Epithelial cell of esophagus (primary cell): ENCODE measurements around the gene RPS8.
"Not testable (repeated sequence)": the region's sequence is repeated elsewhere in the genome, so short reads cannot be mapped to it uniquely, and the experiment has no call there.

Experiments
- DNase-seq: peaks from one replicate; pipeline ENCODE4 v3.0.0; 2010; ENCODE audit warnings: low read depth
- H3K4me3 ChIP-seq: 2 replicates; pipeline ENCODE4 v1.5.1; 2011; ENCODE audit warnings: mild to moderate bottlenecking, low read length, control low read depth
- TF ChIP-seq, protein P1 (sequence below): IDR thresholded peaks from 2 replicates; pipeline ENCODE4 v1.5.1; 2011; ENCODE audit warnings: low read depth, mild to moderate bottlenecking, low read length, control low read depth, inconsistent platforms; ENCODE audit not compliant: insufficient read depth; ENCODE audit errors: missing control alignments

Gene RPS8

DNA sequence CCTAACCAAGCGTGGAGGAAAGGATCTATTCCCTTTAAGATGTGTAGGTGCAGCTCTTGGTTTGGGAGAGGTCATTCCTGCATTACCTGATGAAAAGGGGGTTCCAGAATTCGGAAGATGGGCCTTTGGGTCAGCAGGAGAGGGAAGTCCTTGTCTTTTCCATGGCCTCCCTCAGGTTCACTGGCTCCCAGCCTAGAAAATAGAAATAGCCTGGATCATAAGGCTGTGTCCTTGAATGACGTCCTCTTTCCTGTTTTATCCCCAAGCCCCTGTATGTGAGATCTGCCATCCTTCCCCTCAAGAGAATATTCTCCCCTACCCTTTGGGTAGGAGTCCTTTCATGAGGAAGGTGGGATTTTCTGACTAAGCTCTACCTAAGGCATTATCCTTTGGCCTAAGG lies 14.5 kb upstream of the RPS8 start:
- H3K4me3 ChIP-seq: no peak overlapping the region
- no peak for DNase-seq
- TF ChIP-seq, protein P1, sequence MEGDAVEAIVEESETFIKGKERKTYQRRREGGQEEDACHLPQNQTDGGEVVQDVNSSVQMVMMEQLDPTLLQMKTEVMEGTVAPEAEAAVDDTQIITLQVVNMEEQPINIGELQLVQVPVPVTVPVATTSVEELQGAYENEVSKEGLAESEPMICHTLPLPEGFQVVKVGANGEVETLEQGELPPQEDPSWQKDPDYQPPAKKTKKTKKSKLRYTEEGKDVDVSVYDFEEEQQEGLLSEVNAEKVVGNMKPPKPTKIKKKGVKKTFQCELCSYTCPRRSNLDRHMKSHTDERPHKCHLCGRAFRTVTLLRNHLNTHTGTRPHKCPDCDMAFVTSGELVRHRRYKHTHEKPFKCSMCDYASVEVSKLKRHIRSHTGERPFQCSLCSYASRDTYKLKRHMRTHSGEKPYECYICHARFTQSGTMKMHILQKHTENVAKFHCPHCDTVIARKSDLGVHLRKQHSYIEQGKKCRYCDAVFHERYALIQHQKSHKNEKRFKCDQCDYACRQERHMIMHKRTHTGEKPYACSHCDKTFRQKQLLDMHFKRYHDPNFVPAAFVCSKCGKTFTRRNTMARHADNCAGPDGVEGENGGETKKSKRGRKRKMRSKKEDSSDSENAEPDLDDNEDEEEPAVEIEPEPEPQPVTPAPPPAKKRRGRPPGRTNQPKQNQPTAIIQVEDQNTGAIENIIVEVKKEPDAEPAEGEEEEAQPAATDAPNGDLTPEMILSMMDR: no peak

DNA sequence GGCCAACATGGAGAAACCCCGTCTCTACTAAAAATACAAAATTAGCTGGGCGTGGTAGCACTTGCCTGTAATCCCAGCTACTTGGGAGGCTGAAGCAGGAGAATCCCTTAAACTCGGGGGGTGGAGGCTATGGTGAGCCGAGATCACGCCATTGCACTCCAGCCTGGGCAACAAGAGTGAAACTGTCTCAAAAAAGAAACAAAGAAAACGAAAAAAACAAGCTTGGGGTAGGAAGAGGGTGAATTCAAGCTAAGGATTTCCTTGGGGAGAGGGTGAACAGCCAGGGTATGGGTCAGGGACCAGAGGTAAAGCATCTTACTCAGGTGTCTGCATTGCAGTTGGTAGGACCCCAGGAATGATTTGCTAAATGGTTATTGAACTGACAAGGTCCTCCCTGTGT lies 8.9 kb upstream of the RPS8 start:
- not testable (repeated sequence) for H3K4me3 ChIP-seq, DNase-seq

DNA sequence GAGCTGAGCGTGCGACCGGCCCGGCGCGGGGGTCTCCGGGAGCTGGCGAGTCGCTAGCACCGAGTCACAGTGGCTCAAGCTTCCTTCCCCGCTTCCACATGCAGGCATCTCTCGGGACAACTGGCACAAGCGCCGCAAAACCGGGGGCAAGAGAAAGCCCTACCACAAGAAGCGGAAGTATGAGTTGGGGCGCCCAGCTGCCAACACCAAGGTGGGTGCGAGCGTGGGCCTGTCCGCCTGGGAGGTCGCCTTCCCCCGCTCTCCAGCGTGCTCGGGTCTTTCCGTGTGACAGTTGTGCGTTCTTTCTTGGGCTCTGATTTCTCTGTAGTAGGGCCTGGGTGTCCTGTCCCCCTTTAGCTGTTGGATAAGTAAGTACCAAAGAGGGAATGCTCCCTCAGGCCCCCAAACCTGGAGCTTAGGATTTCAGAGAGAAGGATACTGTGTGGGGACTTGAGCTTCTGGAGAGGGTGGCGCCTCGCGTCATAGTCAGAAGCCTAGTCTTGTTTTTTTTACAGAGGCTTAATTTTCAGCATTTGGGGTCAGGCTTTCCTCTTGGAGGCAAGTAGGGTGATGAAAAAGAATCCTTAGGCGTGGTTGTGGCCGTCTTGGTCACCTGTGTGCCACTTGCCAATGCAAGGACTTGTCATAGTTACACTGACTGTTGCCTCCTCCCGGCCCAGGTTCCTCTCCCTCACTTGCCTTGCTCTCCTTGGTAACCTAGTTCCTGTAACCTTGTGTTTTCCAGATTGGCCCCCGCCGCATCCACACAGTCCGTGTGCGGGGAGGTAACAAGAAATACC lies 790 bp downstream of the RPS8 start:
- TF ChIP-seq, protein P1: no peak
- DNase-seq: peak; percentile 30
- peak overlapping the region; percentile 98 for H3K4me3 ChIP-seq

DNA sequence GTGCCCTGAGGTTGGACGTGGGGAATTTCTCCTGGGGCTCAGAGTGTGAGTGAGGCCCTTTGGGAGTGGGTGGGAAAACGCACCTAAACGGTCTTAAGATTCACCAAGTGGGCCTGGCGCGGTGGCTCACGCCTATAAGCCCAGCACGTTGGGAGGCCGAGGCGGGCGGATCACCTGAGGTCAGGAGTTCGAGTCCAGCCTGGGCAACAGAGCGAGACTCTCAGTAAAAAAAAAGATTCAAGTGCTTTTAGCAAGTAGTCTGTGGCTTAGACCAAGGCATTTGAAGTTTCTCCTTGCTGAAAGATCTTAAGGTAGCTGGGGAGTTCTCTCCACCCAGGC lies 1.4 kb downstream of the RPS8 start:
- no peak for DNase-seq
- peak overlapping the region; percentile 98 for H3K4me3 ChIP-seq
- TF ChIP-seq, protein P1: no peak

DNA sequence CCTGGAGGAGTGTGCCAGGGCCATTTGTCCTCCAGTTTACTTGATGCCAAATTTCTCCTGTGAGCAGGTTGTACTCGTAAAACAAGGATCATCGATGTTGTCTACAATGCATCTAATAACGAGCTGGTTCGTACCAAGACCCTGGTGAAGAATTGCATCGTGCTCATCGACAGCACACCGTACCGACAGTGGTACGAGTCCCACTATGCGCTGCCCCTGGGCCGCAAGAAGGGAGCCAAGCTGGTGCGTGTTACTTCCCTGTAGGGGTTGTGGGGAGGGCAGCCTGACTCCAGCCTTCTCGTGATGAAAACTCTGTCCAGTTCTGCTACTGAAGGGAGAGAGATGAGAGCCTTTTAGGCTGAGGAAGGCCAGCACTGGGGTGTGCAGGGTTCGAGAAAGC lies 2.2 kb downstream of the RPS8 start:
- TF ChIP-seq, protein P1: no peak
- no peak for DNase-seq
- H3K4me3 ChIP-seq: peak overlapping the region; percentile 98

DNA sequence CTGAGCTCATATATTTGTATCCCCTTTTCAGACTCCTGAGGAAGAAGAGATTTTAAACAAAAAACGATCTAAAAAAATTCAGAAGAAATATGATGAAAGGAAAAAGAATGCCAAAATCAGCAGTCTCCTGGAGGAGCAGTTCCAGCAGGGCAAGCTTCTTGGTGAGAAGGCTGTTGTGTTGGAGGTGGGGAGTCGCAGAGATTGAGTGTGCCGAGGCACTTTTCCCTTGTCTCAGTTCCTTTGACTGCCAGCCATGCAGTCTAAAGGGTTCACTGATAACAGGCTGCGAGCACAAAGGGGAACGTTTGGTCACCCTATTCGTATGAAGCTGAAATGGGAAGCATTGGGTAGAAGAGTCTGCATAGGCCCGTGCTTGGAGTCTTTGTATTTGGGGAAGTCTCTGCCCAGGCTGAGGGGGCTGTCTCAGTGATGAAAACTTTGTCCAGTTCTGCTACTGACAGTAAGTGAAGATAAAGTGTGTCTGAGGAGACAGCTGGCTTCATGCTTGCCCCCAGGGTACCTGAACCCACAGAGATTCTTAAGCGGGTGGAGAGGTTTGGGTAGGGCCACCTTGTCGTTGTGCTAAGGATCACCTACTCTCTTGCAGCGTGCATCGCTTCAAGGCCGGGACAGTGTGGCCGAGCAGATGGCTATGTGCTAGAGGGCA lies 2.8 kb downstream of the RPS8 start:
- no peak for DNase-seq
- TF ChIP-seq, protein P1: no peak
- no peak overlapping the region for H3K4me3 ChIP-seq

DNA sequence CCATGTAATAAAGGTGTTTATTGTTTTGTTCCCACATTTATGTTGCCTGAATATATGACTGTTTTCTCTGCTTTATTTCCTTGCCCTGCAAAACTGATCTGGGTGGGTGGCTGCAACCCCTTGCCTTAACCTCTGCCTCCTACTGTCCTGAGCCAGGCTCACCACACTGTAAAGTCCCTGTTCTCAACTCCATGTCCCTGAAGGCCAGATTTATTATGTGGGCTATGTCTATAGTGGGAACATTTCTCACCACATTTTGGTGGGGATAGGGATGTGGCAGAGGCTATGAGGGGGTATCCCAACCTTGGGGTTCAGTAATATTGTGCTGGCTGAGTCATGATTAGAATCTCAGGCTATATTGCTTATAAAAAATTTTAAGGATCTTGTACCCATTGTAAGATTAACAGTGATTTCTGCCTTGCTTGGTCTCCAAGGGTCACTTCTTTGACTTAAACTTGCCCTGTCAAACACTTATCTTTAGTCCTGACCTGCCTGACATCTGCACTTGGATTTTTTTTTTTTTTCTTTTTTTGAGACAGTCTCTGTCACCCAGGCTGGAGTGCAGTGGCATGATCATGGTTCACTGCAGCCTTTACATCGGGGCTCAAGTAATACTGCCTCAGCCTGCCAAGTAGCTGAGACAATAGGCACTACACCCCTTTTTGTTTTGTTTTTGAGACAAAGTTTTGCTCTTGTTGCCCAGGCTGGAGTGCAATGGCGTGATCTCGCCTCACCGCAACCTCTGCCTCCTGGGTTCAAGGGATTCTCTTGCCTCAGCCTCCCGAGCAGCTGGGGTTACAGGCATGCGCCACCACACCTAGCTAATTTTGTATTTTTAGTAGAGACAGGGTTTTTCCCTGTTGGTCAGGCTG lies 3.6 kb downstream of the RPS8 start:
- TF ChIP-seq, protein P1: no peak
- H3K4me3 ChIP-seq: no peak overlapping the region

More for the DNA sequence above, 3.6 kb downstream of the RPS8 start:
- no peak for DNase-seq
